Kidney epithelial cell (primary cell): Measurements from ENCODE around the gene OXSR1. TPM values are rescaled to one million over a fixed set of nuclear protein-coding genes. Genes with fewer than 3 reads are reported as not detected.
"Not testable (repeated sequence)": the region's sequence is repeated elsewhere in the genome, so short reads cannot be mapped to it uniquely, and the experiment has no call there.

ENCODE experiments used
- DNase-seq: peaks from one replicate; pipeline ENCODE4 v3.0.0-alpha.2; 2010; ENCODE audit warnings: low read depth
- H3K27me3 ChIP-seq: 2 replicates; pipeline ENCODE4 v1.6.0; 2011; ENCODE audit warnings: low read length; ENCODE audit not compliant: control insufficient read depth, insufficient read depth
- H3K36me3 ChIP-seq: 2 replicates; pipeline ENCODE4 v1.5.1; 2011; ENCODE audit warnings: low read length; ENCODE audit not compliant: control insufficient read depth, insufficient read depth
- H3K4me3 ChIP-seq: 2 replicates; pipeline ENCODE4 v1.5.1; 2011; ENCODE audit warnings: low read depth, mild to moderate bottlenecking, control low read depth, low read length
- CTCF ChIP-seq: IDR thresholded peaks from 2 replicates; pipeline ENCODE4 v1.5.1; 2011; ENCODE audit warnings: mild to moderate bottlenecking, moderate library complexity, low read length, control low read depth, inconsistent platforms; ENCODE audit not compliant: insufficient read depth, poor library complexity, severe bottlenecking
- total RNA-seq: library from RNA; depleted of rRNA; stranded (reverse); fragments of >200 nt; gene quantifications from 2 replicates; pipeline ENCODE4 v1.2.3, GENCODE V29; 2015

Gene OXSR1
- total RNA-seq, 1 donor from 2014 or later = 41.9 TPM

DNA sequence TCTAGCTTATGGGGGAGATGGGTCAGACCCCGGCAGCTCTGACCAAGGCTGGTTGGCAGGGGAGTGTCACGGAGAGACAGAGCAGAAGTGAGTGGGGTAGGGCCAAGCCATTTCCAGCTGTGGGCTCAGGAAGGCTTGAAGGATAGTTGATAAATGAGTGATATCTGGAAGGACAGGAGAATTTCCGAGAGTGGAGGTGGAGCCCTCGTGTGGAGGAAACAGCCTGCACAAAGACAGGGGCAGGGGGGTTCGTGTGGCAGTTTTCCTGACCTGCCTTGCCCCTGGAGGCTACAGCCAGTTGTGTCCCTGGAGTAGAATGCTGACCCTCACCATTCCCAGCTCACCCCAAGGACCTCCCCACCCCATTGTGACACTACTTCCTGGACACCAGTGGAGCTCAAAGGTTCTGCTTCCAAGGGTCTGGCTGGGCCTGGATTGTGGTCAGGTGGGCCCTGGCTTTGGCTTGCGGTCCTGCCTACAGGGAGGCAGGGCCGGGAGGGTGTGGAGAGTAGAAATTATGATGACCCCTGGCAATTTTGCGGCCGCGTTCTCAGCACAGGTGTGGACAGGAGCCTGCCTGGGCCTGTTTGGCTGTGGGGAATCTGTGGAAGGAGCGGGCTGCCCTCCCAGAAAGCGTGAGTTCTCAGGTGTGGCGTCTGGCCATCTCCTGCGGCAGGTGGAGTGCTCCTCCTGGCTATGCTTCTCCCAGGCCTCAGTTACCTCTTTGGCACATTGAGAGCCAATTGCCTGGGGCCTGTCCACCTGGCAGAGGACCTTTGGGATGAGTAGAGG is 116.8 kb downstream of the OXSR1 start, which contains the start of gene SLC22A14:
Gene SLC22A14 (plus strand): TSS at position 400 of the 792 bp plus-strand sequence. CDS start 23,733 bp downstream, outside the sequence.
- Histone ChIP-seq H3K36me3 (no peaks in the 10 kb centered on the region), H3K27me3 (no peaks in the 10 kb centered on the region), H3K4me3 (no peak within 1 kb of the TSS)
- TF ChIP-seq CTCF = peak; percentile 8
- no peak for DNase-seq

- H3K27me3 ChIP-seq = no peaks in the 10 kb centered on the region
- no peak overlapping the region for H3K4me3 ChIP-seq
- no peak for DNase-seq
- no peaks in the 10 kb centered on the region for H3K36me3 ChIP-seq
- no peak for TF ChIP-seq CTCF
Observed at GRCh38 chr3:38283810-38284755, 118.7 kb downstream of the OXSR1 start.

DNA sequence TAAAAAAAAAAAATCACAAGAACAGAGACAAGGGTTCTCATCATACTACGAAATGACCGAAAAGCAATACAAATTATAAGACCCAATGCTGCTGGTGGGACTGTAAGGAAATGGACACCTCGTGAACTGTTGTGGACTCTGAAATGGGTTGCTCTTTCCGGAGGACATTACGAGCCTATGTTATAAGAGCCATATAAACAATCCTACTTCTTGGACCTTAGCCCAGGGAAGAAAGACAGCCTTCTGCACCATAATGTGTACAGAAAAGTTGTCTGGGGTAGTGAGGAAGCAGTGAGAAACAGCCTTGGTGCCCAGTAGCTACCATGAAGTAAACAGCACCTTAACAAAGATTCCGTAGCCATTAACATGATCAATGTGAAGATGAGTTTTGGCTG is 119.4 kb downstream of the OXSR1 start:
- TF ChIP-seq CTCF = no peak
- H3K36me3 ChIP-seq = no peaks in the 10 kb centered on the region
- DNase-seq = no peak
- H3K4me3 ChIP-seq = no peak overlapping the region
- no peaks in the 10 kb centered on the region for H3K27me3 ChIP-seq

GRCh38 chr3:38289286-38290217 is 124.2 kb downstream of the OXSR1 start:
- H3K4me3 ChIP-seq, DNase-seq, H3K27me3 ChIP-seq, H3K36me3 ChIP-seq: not testable (repeated sequence)

DNA sequence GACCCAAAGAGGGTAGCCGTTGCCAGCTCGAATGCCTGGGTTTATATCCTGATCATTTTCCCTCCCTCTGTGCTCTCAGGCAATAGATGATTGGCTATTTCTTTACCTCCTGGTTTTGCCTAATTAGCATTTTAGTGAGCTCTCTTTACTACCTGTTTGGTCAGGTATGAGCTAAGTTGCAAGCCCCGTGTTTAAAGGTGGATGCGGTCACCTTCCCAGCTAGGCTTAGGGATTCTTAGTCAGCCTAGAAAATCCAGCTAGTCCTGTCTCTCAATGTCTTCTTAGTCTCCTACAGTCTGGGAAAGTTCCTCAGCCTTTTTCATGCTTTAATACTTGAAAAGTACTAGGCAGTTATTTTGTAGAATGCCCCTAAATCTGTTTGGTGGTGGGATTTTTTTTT is 131.7 kb downstream of the OXSR1 start:
- H3K4me3 ChIP-seq, DNase-seq, H3K36me3 ChIP-seq: not testable (repeated sequence)

GRCh38 chr3:38297537-38297936 is 132.2 kb downstream of the OXSR1 start:
- no peaks in the 10 kb centered on the region for H3K27me3 ChIP-seq
- TF ChIP-seq CTCF = no peak
- no peaks in the 10 kb centered on the region for H3K36me3 ChIP-seq
- no peak for DNase-seq
- no peak overlapping the region for H3K4me3 ChIP-seq

More for the DNA sequence above, 131.7 kb downstream of the OXSR1 start:
- not testable (repeated sequence) for H3K27me3 ChIP-seq
